22Rv1 (cell line): ENCODE results near the gene FIBIN.

Source experiments
- ZFX ChIP-seq: fragments of 450-650 bp; IDR thresholded peaks from 2 replicates; pipeline ENCODE4 v1.6.1; 2017; ENCODE audit warnings: antibody characterized with exemption, borderline replicate concordance
- TF ChIP-seq, protein P1 (sequence below): fragments of 450-650 bp; IDR thresholded peaks from 2 replicates; pipeline ENCODE4 v1.5.1; 2017; ENCODE audit warnings: mild to moderate bottlenecking

DNA sequence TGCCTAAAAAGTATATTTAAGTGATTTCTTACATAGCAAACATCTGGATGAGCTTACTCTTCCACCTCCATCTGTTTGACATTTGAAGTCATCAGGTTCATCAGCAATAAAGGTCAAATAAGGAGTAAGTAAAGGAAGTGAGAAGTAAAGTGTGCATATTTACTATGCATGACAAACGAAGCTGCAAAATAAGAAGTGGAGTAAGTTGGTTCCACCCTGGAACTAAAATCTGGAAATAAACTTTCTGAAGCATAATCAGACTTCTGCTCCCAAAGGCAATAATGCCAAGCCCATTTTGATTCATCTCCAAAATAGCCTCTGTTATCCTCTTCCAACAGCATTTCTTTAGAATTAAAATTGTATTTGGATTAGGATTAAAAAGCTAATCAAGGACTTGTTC, 8.4 kb upstream of the FIBIN start:
- TF ChIP-seq, protein P1, sequence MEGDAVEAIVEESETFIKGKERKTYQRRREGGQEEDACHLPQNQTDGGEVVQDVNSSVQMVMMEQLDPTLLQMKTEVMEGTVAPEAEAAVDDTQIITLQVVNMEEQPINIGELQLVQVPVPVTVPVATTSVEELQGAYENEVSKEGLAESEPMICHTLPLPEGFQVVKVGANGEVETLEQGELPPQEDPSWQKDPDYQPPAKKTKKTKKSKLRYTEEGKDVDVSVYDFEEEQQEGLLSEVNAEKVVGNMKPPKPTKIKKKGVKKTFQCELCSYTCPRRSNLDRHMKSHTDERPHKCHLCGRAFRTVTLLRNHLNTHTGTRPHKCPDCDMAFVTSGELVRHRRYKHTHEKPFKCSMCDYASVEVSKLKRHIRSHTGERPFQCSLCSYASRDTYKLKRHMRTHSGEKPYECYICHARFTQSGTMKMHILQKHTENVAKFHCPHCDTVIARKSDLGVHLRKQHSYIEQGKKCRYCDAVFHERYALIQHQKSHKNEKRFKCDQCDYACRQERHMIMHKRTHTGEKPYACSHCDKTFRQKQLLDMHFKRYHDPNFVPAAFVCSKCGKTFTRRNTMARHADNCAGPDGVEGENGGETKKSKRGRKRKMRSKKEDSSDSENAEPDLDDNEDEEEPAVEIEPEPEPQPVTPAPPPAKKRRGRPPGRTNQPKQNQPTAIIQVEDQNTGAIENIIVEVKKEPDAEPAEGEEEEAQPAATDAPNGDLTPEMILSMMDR = no peak
- no peak for TF ChIP-seq ZFX
